ENCODE data around the gene UPK1A. TPM values are rescaled to one million over a fixed set of nuclear protein-coding genes. Genes with fewer than 3 reads are reported as not detected.
"Not testable (repeated sequence)": the region's sequence is repeated elsewhere in the genome, so short reads cannot be mapped to it uniquely, and the experiment has no call there.

Gene UPK1A
- total RNA-seq, 1 experiment from 2014 or later: not detected

- peak; percentile 97 for DNase-seq (ENCODE audit: low read depth)
These were observed 50.7 kb downstream of the UPK1A start for GRCh38 chr19:35716801-35717664.

- no peak for DNase-seq (ENCODE audit: low read depth)
These were observed 51.5 kb downstream of the UPK1A start, which contains the start of gene KMT2B for GRCh38 chr19:35717665-35718344. KMT2B (plus strand) TSS chr19:35718003; CDS start chr19:35718019, 16 bp downstream.

- DNase-seq (ENCODE audit: low read depth): peak; percentile 37
These were observed 52.2 kb downstream of the UPK1A start for GRCh38 chr19:35718345-35719041.

- DNase-seq (ENCODE audit: low read depth): no peak
These were observed 53.3 kb downstream of the UPK1A start for GRCh38 chr19:35719402-35720162.

- no peak for DNase-seq (ENCODE audit: low read depth)
These were observed 53.8 kb downstream of the UPK1A start for GRCh38 chr19:35720163-35720524.

GRCh38 chr19:35720648-35721047, 54.3 kb downstream of the UPK1A start:
- no peak for DNase-seq (ENCODE audit: low read depth)

GRCh38 chr19:35721374-35721773, 55.1 kb downstream of the UPK1A start:
- no peak for DNase-seq (ENCODE audit: low read depth)

GRCh38 chr19:35722461-35722860, 56.1 kb downstream of the UPK1A start:
- DNase-seq (ENCODE audit: low read depth): no peak

GRCh38 chr19:35722897-35723296, 56.6 kb downstream of the UPK1A start:
- DNase-seq (ENCODE audit: low read depth): no peak

- DNase-seq (ENCODE audit: low read depth): no peak
These were observed 57.4 kb downstream of the UPK1A start for GRCh38 chr19:35723671-35724070.

GRCh38 chr19:35724132-35724531, 57.8 kb downstream of the UPK1A start:
- not testable (repeated sequence) for DNase-seq (ENCODE audit: low read depth)

GRCh38 chr19:35724560-35724959, 58.2 kb downstream of the UPK1A start:
- no peak for DNase-seq (ENCODE audit: low read depth)

GRCh38 chr19:35725216-35725861, 59.0 kb downstream of the UPK1A start:
- no peak for DNase-seq (ENCODE audit: low read depth)

GRCh38 chr19:35727053-35727955, 61.0 kb downstream of the UPK1A start:
- no peak for DNase-seq (ENCODE audit: low read depth)

Other genes starting within 250 kb of the UPK1A start
- not detected in 2 replicates for gene FFAR2, start 218.3 kb upstream of the UPK1A start, total RNA-seq (2014; rRNA removed; shearing (Covaris generic))
- not detected in 2 replicates for gene KRTDAP, start 176.1 kb upstream of the UPK1A start, total RNA-seq (2014; rRNA removed; shearing (Covaris generic))
- gene DMKN, start 152.9 kb upstream of the UPK1A start, total RNA-seq (2014; rRNA removed; shearing (Covaris generic)): 38.1 and 54.3 TPM in 2 replicates
- 0.11 TPM in 1 of 2 replicates, not detected in the other for gene SBSN, start 138.2 kb upstream of the UPK1A start, total RNA-seq (2014; rRNA removed; shearing (Covaris generic))
- not detected in 2 replicates for gene GAPDHS, start 133.1 kb upstream of the UPK1A start, total RNA-seq (2014; rRNA removed; shearing (Covaris generic))
- gene TMEM147, start 120.9 kb upstream of the UPK1A start, total RNA-seq (2014; rRNA removed; shearing (Covaris generic)): 113 and 114 TPM in 2 replicates
- not detected in 2 replicates for gene ATP4A, start 102.9 kb upstream of the UPK1A start, total RNA-seq (2014; rRNA removed; shearing (Covaris generic))
- not detected in 2 replicates for gene PMIS2, start 80.3 kb upstream of the UPK1A start, total RNA-seq (2014; rRNA removed; shearing (Covaris generic))
- gene HAUS5, start 53.8 kb upstream of the UPK1A start, total RNA-seq (2014; rRNA removed; shearing (Covaris generic)): 14.9 and 21.3 TPM in 2 replicates
- 129 and 147 TPM in 2 replicates for gene RBM42, start 37.5 kb upstream of the UPK1A start, total RNA-seq (2014; rRNA removed; shearing (Covaris generic))
- not detected in 2 replicates for gene ETV2, start 24.8 kb upstream of the UPK1A start, total RNA-seq (2014; rRNA removed; shearing (Covaris generic))
- gene COX6B1, start 18.2 kb upstream of the UPK1A start, total RNA-seq (2014; rRNA removed; shearing (Covaris generic)): 460 and 655 TPM in 2 replicates
- 0.06 TPM in 1 of 2 replicates, not detected in the other for gene ZBTB32, start 38.0 kb downstream of the UPK1A start, total RNA-seq (2014; rRNA removed; shearing (Covaris generic))
- gene KMT2B, start 51.5 kb downstream of the UPK1A start, total RNA-seq (2014; rRNA removed; shearing (Covaris generic)): 6.3 and 18.6 TPM in 2 replicates
- 2.8 and 3.9 TPM in 2 replicates for gene IGFLR1, start 75.9 kb downstream of the UPK1A start, total RNA-seq (2014; rRNA removed; shearing (Covaris generic))
- 9.6 and 16.7 TPM in 2 replicates for gene U2AF1L4, start 78.9 kb downstream of the UPK1A start, total RNA-seq (2014; rRNA removed; shearing (Covaris generic))
- gene PSENEN, start 79.1 kb downstream of the UPK1A start, total RNA-seq (2014; rRNA removed; shearing (Covaris generic)): 52.4 and 63.9 TPM in 2 replicates
- gene LIN37, start 82.1 kb downstream of the UPK1A start, total RNA-seq (2014; rRNA removed; shearing (Covaris generic)): 13.3 and 13.8 TPM in 2 replicates
- 0.06 TPM in 1 of 2 replicates, not detected in the other for gene HSPB6, start 90.5 kb downstream of the UPK1A start, total RNA-seq (2014; rRNA removed; shearing (Covaris generic))
- 1.6 and 3.2 TPM in 2 replicates for gene PROSER3, start 91.7 kb downstream of the UPK1A start, total RNA-seq (2014; rRNA removed; shearing (Covaris generic))
- gene ARHGAP33, start 109.0 kb downstream of the UPK1A start, total RNA-seq (2014; rRNA removed; shearing (Covaris generic)): 7.0 and 9.0 TPM in 2 replicates
- gene PRODH2, start 146.3 kb downstream of the UPK1A start, total RNA-seq (2014; rRNA removed; shearing (Covaris generic)): not detected in 2 replicates
- gene NPHS1, start 186.0 kb downstream of the UPK1A start, total RNA-seq (2014; rRNA removed; shearing (Covaris generic)): not detected in 2 replicates
- gene KIRREL2, start 190.4 kb downstream of the UPK1A start, total RNA-seq (2014; rRNA removed; shearing (Covaris generic)): 0.34 and 0.60 TPM in 2 replicates
- gene APLP1, start 202.1 kb downstream of the UPK1A start, total RNA-seq (2014; rRNA removed; shearing (Covaris generic)): 2.5 and 6.5 TPM in 2 replicates
- 8.5 and 33.9 TPM in 2 replicates for gene NFKBID, start 234.0 kb downstream of the UPK1A start, total RNA-seq (2014; rRNA removed; shearing (Covaris generic))
- gene HCST, start 236.0 kb downstream of the UPK1A start, total RNA-seq (2014; rRNA removed; shearing (Covaris generic)): not detected in 2 replicates
- not detected in 2 replicates for gene TYROBP, start 241.8 kb downstream of the UPK1A start, total RNA-seq (2014; rRNA removed; shearing (Covaris generic))